ENCODE data around the gene NIT1. TPM values are rescaled to one million over a fixed set of nuclear protein-coding genes. Genes with fewer than 3 reads are reported as not detected.

Gene NIT1
- total RNA-seq, 1 experiment from 2014 or later, result 47.2 TPM

- H3K9me3 Mint-ChIP-seq, result no peaks in the 10 kb centered on the region
- CTCF ChIA-PET, result interaction anchor here (0.9 kb wide), 1 partner anchor 8 kb away, joined by 3 read pairs; no protein-coding TSS in a partner anchor
- H3K4me1 Mint-ChIP-seq, result peaks cover 8% of the 10 kb centered on the region
- ATAC-seq (no peak), DNase-seq (ENCODE audit: low spot score) (no peak)
- no peak overlapping the region for H3K4me3 Mint-ChIP-seq
- H3K27me3 Mint-ChIP-seq (ENCODE audit: low read depth), result no peaks in the 10 kb centered on the region
- POLR2A ChIA-PET, result no interaction called here
- H3K36me3 Mint-ChIP-seq, result peaks cover 45% of the 10 kb centered on the region
- H3K27ac Mint-ChIP-seq, result no peak overlapping the region
- TF ChIP-seq, protein P1, sequence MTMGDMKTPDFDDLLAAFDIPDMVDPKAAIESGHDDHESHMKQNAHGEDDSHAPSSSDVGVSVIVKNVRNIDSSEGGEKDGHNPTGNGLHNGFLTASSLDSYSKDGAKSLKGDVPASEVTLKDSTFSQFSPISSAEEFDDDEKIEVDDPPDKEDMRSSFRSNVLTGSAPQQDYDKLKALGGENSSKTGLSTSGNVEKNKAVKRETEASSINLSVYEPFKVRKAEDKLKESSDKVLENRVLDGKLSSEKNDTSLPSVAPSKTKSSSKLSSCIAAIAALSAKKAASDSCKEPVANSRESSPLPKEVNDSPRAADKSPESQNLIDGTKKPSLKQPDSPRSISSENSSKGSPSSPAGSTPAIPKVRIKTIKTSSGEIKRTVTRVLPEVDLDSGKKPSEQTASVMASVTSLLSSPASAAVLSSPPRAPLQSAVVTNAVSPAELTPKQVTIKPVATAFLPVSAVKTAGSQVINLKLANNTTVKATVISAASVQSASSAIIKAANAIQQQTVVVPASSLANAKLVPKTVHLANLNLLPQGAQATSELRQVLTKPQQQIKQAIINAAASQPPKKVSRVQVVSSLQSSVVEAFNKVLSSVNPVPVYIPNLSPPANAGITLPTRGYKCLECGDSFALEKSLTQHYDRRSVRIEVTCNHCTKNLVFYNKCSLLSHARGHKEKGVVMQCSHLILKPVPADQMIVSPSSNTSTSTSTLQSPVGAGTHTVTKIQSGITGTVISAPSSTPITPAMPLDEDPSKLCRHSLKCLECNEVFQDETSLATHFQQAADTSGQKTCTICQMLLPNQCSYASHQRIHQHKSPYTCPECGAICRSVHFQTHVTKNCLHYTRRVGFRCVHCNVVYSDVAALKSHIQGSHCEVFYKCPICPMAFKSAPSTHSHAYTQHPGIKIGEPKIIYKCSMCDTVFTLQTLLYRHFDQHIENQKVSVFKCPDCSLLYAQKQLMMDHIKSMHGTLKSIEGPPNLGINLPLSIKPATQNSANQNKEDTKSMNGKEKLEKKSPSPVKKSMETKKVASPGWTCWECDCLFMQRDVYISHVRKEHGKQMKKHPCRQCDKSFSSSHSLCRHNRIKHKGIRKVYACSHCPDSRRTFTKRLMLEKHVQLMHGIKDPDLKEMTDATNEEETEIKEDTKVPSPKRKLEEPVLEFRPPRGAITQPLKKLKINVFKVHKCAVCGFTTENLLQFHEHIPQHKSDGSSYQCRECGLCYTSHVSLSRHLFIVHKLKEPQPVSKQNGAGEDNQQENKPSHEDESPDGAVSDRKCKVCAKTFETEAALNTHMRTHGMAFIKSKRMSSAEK (CRISPR knock-in tag; IDR thresholded peaks at IDR 0.05; ENCODE audit: borderline replicate concordance), result no peak
- TF ChIP-seq, protein P2, sequence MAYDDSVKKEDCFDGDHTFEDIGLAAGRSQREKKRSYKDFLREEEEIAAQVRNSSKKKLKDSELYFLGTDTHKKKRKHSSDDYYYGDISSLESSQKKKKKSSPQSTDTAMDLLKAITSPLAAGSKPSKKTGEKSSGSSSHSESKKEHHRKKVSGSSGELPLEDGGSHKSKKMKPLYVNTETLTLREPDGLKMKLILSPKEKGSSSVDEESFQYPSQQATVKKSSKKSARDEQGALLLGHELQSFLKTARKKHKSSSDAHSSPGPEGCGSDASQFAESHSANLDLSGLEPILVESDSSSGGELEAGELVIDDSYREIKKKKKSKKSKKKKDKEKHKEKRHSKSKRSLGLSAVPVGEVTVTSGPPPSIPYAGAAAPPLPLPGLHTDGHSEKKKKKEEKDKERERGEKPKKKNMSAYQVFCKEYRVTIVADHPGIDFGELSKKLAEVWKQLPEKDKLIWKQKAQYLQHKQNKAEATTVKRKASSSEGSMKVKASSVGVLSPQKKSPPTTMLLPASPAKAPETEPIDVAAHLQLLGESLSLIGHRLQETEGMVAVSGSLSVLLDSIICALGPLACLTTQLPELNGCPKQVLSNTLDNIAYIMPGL (CRISPR knock-in tag; IDR thresholded peaks at IDR 0.05), result no peak
These were observed 51.0 kb downstream of the NIT1 start for GRCh38 chr1:161168906-161169305.

Other genes with a start within 250 kb of the NIT1 start
- gene ITLN1, start 232.9 kb upstream of the NIT1 start, total RNA-seq (2021), result not detected in 3 replicates
- gene ITLN2, start 163.3 kb upstream of the NIT1 start, total RNA-seq (2021), result 5.9 to 7.8 TPM (median 7.0 TPM) in 3 replicates
- gene F11R, start 97.0 kb upstream of the NIT1 start, total RNA-seq (2021), result 202 to 213 TPM (median 203 TPM) in 3 replicates
- 74.5 to 107 TPM (median 100 TPM) in 3 replicates for gene TSTD1, start 79.1 kb upstream of the NIT1 start, total RNA-seq (2021)
- gene USF1, start 72.1 kb upstream of the NIT1 start, total RNA-seq (2021), result 55.9 to 65.6 TPM (median 57.8 TPM) in 3 replicates
- gene ARHGAP30, start 48.2 kb upstream of the NIT1 start, total RNA-seq (2021), result 0.39 to 0.92 TPM (median 0.52 TPM) in 3 replicates
- 0.46 to 1.7 TPM (median 0.48 TPM) in 3 replicates for gene NECTIN4, start 28.5 kb upstream of the NIT1 start, total RNA-seq (2021)
- 5.8 to 8.7 TPM (median 8.7 TPM) in 3 replicates for gene KLHDC9, start 19.7 kb upstream of the NIT1 start, total RNA-seq (2021)
- 91.0 to 95.4 TPM (median 92.6 TPM) in 3 replicates for gene PFDN2, start 68 bp upstream of the NIT1 start, total RNA-seq (2021)
- 39.2 to 43.3 TPM (median 40.0 TPM) in 3 replicates for gene DEDD, start 14.6 kb downstream of the NIT1 start, total RNA-seq (2021)
- 56.2 to 61.2 TPM (median 60.7 TPM) in 3 replicates for gene UFC1, start 35.9 kb downstream of the NIT1 start, total RNA-seq (2021)
- 30.7 to 31.1 TPM (median 30.8 TPM) in 3 replicates for gene USP21, start 41.4 kb downstream of the NIT1 start, total RNA-seq (2021)
- gene PPOX, start 48.3 kb downstream of the NIT1 start, total RNA-seq (2021), result 39.8 to 44.8 TPM (median 43.4 TPM) in 3 replicates
- gene B4GALT3, start 59.4 kb downstream of the NIT1 start, total RNA-seq (2021), result 40.1 to 44.8 TPM (median 40.7 TPM) in 3 replicates
- gene ADAMTS4, start 80.9 kb downstream of the NIT1 start, total RNA-seq (2021), result 9.1 to 11.2 TPM (median 10.0 TPM) in 3 replicates
- gene NDUFS2, start 84.3 kb downstream of the NIT1 start, total RNA-seq (2021), result 105 to 108 TPM (median 105 TPM) in 3 replicates
- gene FCER1G, start 97.2 kb downstream of the NIT1 start, total RNA-seq (2021), result 0.48 to 1.0 TPM (median 0.85 TPM) in 3 replicates
- gene APOA2, start 105.5 kb downstream of the NIT1 start, total RNA-seq (2021), result 1.9 to 2.5 TPM (median 2.2 TPM) in 3 replicates
- gene TOMM40L, start 108.0 kb downstream of the NIT1 start, total RNA-seq (2021), result 13.0 to 16.9 TPM (median 15.1 TPM) in 3 replicates
- 0.16 TPM in 1 of 3 replicates, not detected in the others for gene NR1I3, start 120.1 kb downstream of the NIT1 start, total RNA-seq (2021)
- gene PCP4L1, start 140.6 kb downstream of the NIT1 start, total RNA-seq (2021), result 0.92 to 1.2 TPM (median 1.1 TPM) in 3 replicates
- gene MPZ, start 191.9 kb downstream of the NIT1 start, total RNA-seq (2021), result 3.2 to 5.5 TPM (median 5.2 TPM) in 3 replicates
- gene SDHC, start 196.3 kb downstream of the NIT1 start, total RNA-seq (2021), result 193 to 207 TPM (median 196 TPM) in 3 replicates
- not detected in 3 replicates for gene CFAP126, start 249.8 kb downstream of the NIT1 start, total RNA-seq (2021)

All from WTC11 (cell line).